ENCODE data around the gene CCZ1. TPM values are rescaled to one million over a fixed set of nuclear protein-coding genes. Genes with fewer than 3 reads are reported as not detected.
"Not testable (repeated sequence)": the region's sequence is repeated elsewhere in the genome, so short reads cannot be mapped to it uniquely, and the experiment has no call there.

CCZ1 gene
- total RNA-seq, 3 donors from 2014 or later = 50.7 to 60.3 (median 54.2) TPM

- H3K4me1 ChIP-seq; H3K4me3 ChIP-seq; DNase-seq (ENCODE audit: low spot score in 2 of 2); H3K9me3 ChIP-seq; H3K27ac ChIP-seq; H3K36me3 ChIP-seq; H3K27me3 ChIP-seq; intact Hi-C loops (cut with DNase I; ENCODE audit: low total_unique reads): not testable (repeated sequence)
These were observed 36.5 kb downstream of the CCZ1 start for GRCh38 chr7:5934945-5935450.

GRCh38 chr7:5963205-5963604 is 64.7 kb downstream of the CCZ1 start:
- H3K27ac ChIP-seq; H3K9me3 ChIP-seq; DNase-seq (ENCODE audit: low spot score in 2 of 2); H3K4me3 ChIP-seq; H3K36me3 ChIP-seq; H3K27me3 ChIP-seq; H3K4me1 ChIP-seq; intact Hi-C loops (cut with DNase I; ENCODE audit: low total_unique reads): not testable (repeated sequence)

- H3K4me3 ChIP-seq; H3K9me3 ChIP-seq; H3K27me3 ChIP-seq; H3K36me3 ChIP-seq; DNase-seq (ENCODE audit: low spot score in 2 of 2); intact Hi-C loops (cut with DNase I; ENCODE audit: low total_unique reads); H3K27ac ChIP-seq; H3K4me1 ChIP-seq: not testable (repeated sequence)
These were observed 65.3 kb downstream of the CCZ1 start for GRCh38 chr7:5963810-5964209.

- H3K27me3 ChIP-seq; DNase-seq (ENCODE audit: low spot score in 2 of 2); H3K4me3 ChIP-seq; H3K4me1 ChIP-seq; H3K27ac ChIP-seq; H3K36me3 ChIP-seq; H3K9me3 ChIP-seq; intact Hi-C loops (cut with DNase I; ENCODE audit: low total_unique reads): not testable (repeated sequence)
These were observed 71.9 kb downstream of the CCZ1 start, which contains the start of gene RSPH10B for GRCh38 chr7:5970347-5970911. RSPH10B (minus strand) TSS chr7:5970689; CDS start chr7:5967116, 3,573 bp downstream.

GRCh38 chr7:5973580-5973979 is 75.0 kb downstream of the CCZ1 start:
- H3K36me3 ChIP-seq; H3K27me3 ChIP-seq; H3K27ac ChIP-seq; H3K4me1 ChIP-seq; DNase-seq (ENCODE audit: low spot score in 2 of 2); H3K9me3 ChIP-seq; intact Hi-C loops (cut with DNase I; ENCODE audit: low total_unique reads); H3K4me3 ChIP-seq: not testable (repeated sequence)

Other genes with a start within 250 kb of the CCZ1 start
- 10 to 100 TPM; 32.8 to 41.6 (median 38.2) TPM for gene RNF216, start 117.1 kb upstream of the CCZ1 start, total RNA-seq
- gene OCM, start 17.9 kb upstream of the CCZ1 start, total RNA-seq = 1 to 10 TPM in 1 of 3 donors, not detected in 2; 1.2 TPM
- under 1 TPM; 0.15 to 0.33 (median 0.16) TPM for gene RSPH10B, start 72.0 kb downstream of the CCZ1 start, total RNA-seq
- 10 to 100 TPM; 13.0 to 16.5 (median 14.4) TPM for gene PMS2, start 110.3 kb downstream of the CCZ1 start, total RNA-seq
- gene AIMP2, start 110.5 kb downstream of the CCZ1 start, total RNA-seq = 10 to 100 TPM; 28.2 to 29.8 (median 28.4) TPM
- gene ANKRD61, start 132.6 kb downstream of the CCZ1 start, total RNA-seq = under 1 TPM in 1 of 3 donors, not detected in 2; 0.33 TPM
- gene EIF2AK1, start 160.4 kb downstream of the CCZ1 start, total RNA-seq = 100 to 1,000 TPM; 159 to 201 (median 167) TPM
- 1 to 10 TPM; 5.6 to 8.8 (median 7.8) TPM for gene USP42, start 206.2 kb downstream of the CCZ1 start, total RNA-seq